NT2/D1 (cell line): Measurements from ENCODE around the gene PRSS50.

ENCODE experiments used
- SUZ12 ChIP-seq: IDR thresholded peaks from 2 replicates; pipeline ENCODE4 v1.6.1; 2011; ENCODE audit not compliant: insufficient read length, insufficient read depth; ENCODE audit errors: extremely low read depth
- YY1 ChIP-seq: IDR thresholded peaks from 2 replicates; pipeline ENCODE4 v1.6.1; 2011; ENCODE audit not compliant: insufficient read length, insufficient read depth

GRCh38 chr3:46715507-46716175, 2.0 kb downstream of the PRSS50 start:
- TF ChIP-seq YY1 (no peak), SUZ12 (no peak)
